Activated T-helper 1 cell treated with anti-CD3 and anti-CD28 coated beads, Interleukin-2, amount 50 U/mL, for 16 hours (primary cell): Measurements from ENCODE around the gene ACAP3.

ENCODE experiments used
- DNase-seq, 2 donors: peaks; one replicate each; pipeline ENCODE4 v3.0.0-alpha.2; 2020; ENCODE audit warnings: low read depth in 1 of 2, low spot score in 1 of 2

The ACAP3 gene, protein sequence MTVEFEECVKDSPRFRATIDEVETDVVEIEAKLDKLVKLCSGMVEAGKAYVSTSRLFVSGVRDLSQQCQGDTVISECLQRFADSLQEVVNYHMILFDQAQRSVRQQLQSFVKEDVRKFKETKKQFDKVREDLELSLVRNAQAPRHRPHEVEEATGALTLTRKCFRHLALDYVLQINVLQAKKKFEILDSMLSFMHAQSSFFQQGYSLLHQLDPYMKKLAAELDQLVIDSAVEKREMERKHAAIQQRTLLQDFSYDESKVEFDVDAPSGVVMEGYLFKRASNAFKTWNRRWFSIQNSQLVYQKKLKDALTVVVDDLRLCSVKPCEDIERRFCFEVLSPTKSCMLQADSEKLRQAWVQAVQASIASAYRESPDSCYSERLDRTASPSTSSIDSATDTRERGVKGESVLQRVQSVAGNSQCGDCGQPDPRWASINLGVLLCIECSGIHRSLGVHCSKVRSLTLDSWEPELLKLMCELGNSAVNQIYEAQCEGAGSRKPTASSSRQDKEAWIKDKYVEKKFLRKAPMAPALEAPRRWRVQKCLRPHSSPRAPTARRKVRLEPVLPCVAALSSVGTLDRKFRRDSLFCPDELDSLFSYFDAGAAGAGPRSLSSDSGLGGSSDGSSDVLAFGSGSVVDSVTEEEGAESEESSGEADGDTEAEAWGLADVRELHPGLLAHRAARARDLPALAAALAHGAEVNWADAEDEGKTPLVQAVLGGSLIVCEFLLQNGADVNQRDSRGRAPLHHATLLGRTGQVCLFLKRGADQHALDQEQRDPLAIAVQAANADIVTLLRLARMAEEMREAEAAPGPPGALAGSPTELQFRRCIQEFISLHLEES

DNA sequence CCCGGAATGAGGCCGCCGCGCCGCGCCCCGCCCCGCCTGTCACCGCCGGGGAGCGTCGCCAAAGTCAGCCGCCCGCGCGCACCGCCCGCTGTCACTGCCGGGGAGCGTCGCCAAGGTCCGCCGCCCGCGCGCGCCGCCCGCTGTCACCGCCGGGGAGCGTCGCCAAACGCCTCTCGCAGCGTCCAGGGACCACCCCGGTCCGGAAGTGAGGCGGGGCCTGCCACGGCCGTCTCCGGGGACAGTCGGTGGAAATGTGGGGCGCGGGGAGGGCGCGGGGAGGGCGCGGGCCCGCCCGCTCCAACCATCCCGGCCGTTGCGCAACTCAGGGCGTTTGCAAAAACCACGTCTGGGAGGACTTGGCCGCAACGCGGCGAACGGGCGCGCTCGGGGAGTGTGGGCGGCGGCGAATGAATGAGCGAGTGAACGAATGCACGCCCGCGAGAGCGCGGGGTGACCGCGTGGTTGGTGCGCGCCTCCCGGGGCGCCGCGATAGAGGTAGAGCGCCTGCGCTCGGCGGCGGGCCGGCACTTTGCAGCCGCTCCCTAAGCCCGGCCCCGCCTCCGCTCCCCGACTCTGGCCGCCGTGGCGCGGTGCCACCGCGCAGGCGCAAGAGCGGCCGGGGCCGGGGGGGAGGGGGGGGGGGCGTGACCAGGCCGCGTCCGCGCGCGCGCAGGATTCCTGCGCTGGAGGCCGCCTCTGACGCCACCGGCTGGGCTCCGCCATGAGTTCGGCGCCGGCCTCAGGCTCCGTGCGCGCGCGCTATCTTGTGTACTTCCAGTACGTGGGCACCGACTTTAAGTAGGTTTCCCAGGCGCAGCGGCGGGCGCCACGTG, at the start of gene ACAP3, which contains the start of gene PUSL1:
Gene ACAP3 (minus strand): TSS at position 8 of the 833 bp plus-strand sequence. CDS start 115 bp downstream, outside the sequence.
Gene PUSL1 (plus strand): TSS at position 675 of the 833 bp plus-strand sequence. CDS start 47 bp downstream, at position 722.
- peak; percentile 71 to 83 for DNase-seq

DNA sequence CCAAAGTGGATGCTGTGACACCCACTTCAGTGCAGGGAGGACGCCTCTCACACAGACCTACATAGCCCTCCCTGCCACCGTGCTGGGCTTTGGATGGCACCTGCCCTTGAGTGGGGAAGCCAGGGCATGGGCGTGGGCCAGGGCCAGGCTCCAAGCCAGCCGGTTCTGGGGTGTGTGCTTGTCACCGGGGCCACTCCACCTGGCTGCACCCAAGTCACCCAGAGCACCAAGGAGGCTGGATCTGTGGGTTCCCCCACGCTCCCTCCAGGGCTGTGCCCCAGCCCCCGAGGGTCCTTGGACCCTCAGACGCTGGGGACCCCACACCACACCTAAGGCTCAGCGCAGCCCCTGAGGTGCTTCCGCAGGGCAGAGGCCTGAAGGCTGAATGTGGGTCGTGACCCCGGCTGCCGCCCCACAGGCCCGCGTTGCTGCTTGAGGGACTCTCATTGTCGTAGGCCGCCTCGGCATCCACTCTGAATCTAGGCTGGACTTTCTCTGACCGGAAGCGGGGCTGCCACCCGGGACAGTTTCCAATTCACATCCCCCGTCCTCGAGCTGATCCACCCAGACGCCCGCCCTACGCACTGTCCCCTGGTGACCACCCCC, 49.2 kb upstream of the ACAP3 start:
- DNase-seq: no peak

DNA sequence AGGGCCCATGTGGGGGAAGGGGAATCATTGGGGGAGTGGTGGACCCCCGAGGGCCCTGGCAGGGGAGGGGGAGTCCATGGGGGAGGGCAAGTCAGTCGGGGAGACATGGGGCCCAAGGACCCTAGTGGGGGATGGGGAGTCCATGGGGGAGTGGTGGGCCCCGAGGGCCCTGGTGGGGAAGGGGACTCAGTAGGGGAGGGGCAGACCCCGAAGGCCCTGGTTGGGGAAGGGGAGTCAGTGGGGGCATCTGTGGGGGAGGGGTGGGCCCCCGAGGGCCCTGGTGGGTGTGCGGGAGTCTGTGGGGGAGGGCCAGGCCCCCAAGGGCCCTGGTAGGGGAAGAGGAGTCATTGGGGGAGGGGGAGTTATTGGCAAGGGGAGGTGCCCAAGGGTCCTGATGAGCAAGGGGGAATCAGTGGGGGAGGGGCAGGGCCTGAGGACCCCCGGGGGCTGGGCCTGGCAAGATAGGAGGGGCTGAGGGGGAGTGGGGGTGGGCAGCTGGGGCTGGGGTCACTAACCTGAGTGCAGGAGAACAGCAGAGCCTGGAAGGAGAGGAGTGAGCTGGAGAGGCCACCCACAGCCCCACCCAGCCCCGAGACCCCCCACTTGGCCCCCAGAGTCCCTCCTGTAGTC, 48.6 kb upstream of the ACAP3 start:
- no peak for DNase-seq

DNA sequence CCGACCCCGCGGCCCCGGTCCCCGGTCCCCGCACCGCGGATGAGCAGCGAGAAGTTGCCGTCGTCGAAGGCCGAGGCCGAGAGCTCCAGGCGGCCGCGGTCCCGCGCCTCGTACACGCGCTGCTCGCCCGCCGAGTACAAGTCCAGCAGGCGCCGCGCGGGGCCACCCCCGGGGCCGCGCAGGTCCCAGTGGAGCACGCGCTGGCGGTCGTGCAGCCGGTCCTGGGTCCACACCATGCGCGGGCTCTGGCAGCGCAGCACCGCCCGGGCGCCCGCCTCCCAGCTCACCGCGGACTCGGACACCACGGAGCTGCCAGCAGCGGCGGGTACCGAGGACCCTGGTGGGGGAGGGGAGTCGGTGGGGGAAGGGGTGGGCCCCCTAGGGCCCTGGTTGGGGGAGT, 47.7 kb upstream of the ACAP3 start:
- DNase-seq: no peak

DNA sequence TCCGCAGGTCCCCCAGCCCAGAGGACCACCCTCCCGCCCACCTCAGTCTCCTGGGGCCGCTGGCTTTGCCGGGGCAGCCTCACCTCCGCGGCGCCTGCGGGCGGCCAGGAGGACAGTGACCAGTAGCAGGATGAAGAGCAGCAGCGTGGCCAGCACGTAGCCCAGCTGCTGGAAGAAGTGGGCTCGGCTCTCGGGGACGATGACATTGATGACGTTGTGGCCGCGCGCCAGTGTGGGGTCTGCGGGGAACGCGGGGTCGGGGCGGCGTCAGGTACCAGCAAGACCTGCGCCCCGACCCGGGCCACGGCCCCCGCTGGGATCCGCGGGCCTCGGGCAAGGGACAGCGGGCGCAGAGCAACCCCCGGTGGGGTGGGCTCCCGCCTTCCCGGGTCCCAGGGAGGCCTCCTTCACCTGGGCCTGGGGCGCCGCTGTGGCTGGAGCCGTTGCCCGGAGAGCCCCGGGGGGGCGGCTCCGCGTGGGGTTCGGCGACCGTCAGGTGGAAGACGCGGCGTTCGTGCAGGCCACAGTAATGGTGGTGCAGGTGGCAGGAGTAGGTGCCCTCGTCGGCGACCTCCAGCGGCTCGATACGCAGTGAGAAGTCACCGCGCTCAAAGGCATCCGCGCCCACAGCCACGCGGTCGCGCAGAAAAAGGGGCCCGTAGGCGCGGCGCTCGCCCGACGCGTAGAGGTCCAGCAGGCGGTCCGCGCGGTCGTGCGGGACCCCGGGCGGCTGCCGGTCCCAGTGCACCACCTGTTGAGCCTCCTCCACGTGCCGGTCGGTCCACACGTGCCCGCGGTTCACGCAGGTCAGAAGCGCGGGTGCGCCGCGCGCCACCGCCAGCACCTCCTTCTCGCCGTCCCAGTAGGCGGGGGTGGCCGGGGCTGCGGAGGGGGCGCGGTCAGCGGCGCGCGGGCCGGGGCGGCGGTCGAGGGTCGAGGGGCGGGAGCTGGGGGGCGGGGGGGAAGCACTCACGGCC, 46.8 kb upstream of the ACAP3 start:
- DNase-seq: no peak

DNA sequence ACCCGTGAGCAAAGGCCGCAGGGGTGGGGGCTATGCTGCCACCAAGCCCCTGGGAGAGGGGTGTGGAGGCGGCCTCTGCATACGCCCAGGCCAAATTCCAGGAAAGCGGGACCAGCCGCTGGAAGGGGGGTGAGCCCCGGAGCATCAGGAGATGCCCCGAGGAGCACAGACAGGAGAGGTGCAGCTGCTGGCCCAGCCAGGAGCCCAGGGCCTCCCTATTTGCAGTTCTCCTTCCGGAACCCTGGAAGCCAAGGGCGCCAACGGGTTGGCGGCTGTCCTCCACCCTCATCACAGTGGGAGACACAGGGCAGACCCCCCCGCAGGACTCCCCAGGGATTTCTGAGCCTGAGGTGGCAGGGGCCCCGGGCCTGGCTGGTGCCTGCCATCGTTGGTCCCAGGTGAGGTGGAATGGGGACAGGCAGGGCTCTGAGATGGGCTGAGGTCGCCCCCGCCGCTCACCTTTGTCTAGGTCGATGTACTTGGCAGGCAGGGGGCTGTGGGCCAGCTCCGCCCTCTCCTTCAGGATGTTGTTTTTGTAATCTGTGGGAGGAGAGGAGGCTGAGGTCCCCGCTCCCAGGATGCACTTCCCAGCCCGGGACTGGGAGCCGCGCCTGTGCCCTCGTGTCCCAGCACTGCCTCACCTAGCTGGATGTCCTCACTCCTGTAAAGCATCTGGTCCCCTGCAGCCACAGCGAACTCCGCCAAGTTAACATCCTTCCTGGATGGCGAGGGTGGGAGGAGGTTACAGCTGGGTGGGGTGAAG, 45.8 kb upstream of the ACAP3 start:
- DNase-seq: no peak

DNA sequence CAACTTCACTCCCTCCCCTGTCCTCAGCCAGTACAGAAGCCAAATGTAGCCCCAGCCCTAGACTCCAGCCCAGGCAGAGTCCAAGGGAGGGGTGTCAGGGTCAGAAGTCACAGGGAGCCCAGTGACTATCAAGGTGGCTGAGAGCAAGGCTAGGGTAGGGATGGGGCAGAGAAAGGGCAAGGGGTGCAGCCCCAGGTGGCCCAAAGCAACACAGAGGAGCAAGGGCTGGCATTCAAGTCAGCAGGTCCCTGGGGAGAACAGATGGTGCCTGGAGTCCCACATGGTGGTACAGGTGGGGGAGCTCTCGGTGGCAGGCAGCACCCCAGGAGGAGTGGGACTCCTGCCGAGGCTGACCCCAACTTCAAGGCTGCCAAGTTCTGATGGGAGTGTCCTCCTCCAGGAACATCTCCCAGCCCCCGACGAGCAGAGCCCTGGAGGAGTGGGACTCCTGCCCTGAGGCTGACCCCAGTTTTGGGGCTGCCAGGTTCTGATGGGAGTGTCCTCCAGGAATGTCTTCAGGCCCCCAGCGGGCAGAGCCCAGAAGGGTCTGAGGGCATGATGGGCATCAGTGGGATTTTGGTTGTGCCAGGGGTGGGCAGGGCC, 45.2 kb upstream of the ACAP3 start:
- no peak for DNase-seq

DNA sequence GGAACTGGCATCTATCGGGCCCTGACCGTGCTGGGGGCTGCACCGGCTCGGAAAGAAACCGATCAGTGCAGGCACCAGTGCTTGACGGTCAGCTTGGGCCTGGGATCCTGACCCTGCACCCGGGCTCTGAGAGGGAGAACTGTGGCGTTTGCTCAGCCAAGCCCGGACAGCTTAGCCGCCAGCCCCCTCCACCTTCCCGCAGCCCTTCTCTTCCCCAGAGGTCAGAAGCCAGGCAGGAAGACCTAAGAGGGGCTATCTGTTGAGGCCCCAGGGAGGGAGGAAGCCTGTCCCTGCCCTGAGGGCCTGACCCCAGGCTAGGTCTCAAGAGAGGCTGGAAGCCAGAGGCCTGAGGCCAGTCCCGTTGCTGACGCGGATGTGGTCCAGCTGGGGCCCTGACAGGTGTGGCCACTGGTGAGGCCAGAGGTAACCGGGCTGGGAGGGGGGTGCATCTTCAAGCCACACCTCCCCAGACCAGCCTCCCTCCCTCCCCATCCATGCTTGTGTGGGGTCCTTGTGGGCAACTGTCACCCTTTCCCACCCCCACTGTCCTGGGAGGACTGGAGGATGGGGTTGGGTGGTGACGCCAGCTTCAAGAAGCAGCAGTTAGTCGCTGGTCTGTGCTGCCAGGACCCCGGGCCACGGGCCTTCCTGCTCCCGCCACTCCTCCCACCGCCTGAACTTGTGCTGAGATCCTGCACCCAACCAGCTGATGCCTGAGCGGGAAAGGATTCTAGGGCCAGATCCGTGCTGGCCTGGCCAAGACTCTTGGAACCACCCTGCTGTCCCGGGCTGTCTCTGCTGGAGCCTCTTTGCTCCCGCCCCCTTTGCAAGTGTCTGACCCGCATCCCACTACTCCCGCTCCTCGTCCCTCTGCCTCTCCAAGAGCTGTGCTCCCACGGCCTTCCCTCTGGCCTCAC, 44.0 kb upstream of the ACAP3 start:
- DNase-seq: no peak

DNA sequence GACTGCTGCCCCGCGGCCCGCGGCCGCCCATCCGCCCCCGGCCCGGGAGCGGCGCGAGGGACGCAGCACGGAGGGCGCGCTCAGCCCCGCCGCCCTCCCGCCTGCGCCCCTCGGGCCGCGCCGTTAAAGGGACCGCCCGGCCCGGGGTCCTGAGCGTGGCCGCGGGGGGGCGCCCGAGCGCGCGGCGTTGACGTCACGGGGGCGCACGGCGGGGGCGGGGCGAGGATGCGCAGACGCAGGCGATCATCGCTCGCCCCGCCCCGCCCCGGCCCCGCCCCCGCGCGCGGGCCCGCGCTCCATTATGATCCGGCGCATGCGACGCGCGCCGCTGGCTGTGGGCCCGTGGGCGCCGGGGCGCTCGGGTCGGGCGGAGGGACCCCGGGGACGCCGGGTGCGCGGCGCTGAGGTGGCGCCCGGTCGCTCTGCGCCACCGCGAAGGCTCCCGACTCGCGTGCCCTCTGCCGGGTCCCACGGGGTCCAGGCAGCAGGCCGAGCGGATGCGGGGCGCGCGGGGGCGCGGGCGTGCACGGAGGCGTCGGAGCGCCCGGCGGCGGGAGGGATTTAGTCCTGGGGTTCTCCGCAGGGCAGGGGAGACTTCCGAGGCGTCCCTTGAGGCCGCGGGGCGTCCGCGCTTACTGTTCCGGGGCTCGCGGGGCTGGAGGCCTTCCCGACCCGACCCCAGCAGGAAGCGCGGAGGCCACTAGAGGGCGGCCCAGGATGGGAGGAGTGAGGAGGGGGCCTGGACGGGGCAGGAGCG, 41.7 kb upstream of the ACAP3 start, which contains the start of gene DVL1:
Gene DVL1 (minus strand): TSS at position 163 of the 757 bp plus-strand sequence. CDS start 353 bp downstream, outside the sequence.
- DNase-seq: peak; percentile 49 to 62

DNA sequence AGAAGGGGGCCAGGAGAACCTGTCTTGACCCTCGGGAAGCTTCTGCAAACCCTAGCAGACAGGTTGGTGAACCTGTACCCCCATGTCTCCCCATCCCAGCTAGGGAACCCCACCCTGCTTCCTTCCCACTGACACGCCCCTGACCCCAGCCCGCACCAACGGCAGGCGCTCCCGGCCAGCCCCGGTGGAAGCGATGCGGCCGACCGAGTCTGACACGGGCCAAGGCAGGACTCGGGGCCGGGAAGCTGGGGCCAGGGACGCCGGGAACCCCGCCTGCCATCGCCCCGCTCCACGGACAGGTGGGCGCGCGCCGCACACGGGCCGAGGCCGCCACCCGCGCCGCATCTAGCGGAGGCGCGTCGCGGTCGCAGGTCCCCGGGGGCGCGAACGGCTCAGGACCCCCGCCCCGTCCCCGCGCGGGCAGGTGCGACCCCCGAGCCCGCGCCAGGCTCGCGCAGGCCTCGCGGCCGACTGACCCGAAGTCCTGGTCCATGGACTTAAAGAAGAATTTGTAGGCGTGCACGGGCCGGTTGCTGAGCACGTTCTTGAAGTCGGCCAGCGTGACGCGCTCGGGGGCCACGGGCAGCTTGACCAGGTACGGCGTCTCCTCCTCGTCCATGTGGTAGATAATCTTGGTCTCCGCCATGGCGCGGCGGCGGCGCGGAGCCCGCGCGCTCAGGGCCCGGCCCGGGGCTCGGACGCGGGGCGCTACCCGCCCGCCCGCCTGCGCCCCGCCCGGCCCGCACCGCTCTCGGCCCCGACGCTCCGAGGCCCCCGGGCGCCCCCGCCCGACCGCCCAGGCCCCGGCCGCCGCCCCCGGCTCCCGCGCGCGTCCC, 40.9 kb upstream of the ACAP3 start:
- DNase-seq: no peak

DNA sequence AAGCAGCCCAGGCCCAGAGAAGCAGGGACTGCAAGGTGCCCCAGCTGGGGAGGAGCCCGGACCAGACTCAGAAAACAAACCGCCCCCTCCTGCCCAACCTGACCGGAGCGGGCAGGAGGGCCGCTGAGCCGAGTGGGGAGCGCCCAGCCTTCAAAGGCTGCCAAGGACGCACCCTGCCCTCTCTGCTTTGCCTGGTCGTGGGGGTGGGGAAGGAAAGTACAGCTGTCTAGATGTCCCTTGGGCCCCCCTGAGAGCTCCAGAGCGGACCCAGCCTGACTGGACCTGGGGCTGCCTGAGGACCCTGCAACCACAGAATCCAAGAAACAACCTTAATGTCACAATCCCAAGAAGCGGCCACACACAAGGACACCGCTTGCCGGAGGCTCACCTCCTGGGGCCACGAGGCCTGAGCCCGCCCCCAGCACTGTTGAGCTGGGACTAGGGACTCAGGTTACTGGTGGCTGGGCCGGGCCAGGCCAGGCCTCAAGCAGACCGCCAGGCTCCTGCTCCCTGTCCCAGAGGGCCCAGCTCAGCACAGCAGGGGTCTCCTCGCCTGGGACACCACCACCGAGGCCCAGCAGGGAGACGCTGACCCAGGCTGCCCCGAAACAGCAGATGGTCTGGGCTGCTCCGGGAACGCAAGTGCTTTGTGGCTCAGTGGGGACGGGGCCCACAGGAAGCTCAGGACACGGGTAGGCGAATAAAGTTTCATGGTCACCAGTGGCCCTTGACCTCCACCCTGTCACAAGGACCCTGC, 40.1 kb upstream of the ACAP3 start:
- no peak for DNase-seq

DNA sequence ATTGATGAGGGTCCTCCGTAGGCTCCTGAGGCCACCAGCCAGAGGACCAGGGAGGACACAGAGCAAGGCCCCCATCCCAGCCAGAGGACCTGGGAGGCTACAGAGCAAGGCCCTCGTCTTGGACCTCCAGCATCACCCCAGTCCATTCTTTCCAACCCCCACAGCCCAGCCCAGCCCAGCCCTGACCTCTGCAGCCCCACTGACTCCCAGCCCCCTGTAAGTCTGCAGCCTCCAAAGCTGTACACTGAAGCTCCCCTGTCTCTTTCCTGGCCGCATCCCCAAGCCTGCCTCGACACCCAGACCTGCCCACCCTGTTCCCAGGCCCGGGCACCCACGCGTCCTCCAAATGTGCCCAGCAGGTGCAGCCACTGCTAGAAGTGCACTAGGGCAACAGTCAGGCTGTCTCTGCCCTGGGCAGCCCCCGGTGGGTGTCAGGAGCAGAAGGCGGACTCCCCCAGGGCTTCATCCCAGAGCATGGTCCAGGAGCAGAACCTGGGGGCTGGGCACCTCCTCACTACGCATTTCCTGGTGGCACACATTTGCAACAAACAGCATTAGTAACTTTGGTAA, 39.4 kb upstream of the ACAP3 start:
- no peak for DNase-seq

DNA sequence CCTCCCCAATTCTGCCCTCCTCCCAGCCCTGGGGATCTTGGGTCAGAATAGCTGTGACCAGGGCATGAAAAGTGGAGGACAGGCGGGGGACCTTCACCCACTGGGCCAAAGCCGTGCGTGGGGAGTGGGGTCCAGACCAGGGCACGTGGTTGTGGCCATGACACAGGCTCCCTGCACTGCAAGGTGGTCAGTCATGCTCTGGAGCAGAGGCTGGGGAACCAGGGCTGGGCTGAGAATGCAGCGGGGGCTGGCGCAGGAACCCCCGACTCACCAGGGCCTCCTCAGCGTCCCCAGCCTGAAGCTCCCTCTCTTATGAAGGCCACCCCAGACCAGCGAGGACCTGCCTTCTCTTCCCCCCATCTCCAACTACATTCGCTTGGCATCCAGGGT, 38.8 kb upstream of the ACAP3 start:
- DNase-seq: no peak

DNA sequence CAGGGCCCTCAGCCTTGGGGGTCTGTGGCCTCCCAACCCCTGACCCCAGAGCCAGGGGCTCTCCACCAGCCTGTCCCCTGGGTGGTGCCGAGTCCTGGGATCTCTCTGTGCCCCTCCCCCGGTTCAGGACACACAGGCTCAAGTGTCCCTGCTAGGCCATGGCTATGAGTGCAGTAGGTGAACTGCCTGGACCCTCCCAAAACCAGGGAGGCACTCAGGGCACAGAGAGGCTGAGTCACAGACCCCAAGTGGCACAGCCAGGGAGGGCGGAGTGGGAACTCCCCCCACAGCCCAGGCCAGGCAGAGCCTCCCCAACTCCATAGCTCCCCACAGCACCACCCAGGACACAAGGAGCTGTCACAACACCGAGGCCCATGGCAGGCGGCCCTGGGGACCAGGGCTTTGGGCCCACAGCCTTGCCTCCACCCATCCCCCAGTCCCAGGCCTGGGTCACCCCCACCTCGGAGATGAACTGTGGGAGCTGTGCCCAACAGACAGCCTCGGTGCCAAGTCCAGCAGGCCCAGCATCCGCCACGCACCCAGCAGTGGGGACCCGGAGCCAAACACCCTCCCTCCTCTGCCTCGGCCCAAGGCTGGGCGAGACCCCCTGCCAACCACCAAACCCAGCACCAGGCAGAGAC, 38.2 kb upstream of the ACAP3 start:
- DNase-seq: no peak
